ENCODE data around the gene ELOVL6. TPM values are rescaled to one million over a fixed set of nuclear protein-coding genes. Genes with fewer than 3 reads are reported as not detected.

The ELOVL6 gene
- total and polyA plus RNA-seq, 7 experiments from 2014 or later: 0.13 to 32.9 (median 0.81) TPM

DNA sequence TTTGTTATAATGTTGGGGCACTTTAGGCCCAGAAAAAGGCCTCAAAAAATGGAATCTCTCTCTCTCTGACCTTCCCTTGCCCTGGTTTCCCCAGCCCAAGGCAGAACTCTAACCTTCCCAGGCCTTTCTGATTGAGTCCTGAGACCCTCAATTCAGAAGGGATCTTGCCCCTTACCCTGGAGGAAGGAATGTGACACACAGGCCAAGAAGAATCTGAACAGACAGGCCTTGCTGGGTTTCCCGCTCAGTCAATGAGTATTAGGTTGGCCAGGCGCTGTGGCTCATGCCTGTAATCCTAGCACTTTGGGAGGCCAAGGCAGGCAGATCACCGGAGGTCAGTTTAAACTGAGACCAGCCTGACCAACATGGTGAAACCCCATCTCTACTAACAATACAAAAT is 27.6 kb downstream of the ELOVL6 start:
- peaks cover 3 to 18% (median 13%) of the 10 kb centered on the region in 7 donors for H3K4me1 Mint-ChIP-seq
- no peaks in the 10 kb centered on the region for H3K27me3 ChIP-seq (ENCODE audit: control insufficient read depth in 2 of 2, insufficient read depth in 2 of 2, low read length in 2 of 2)
- intact Hi-C loops (cut with micrococcal nuclease): no loop called here
- no peaks in the 10 kb centered on the region for H3K27me3 Mint-ChIP-seq
- DNase-seq: no peak
- no peak overlapping the region for H3K27ac Mint-ChIP-seq
- ATAC-seq: no peak
- CTCF ChIA-PET: no interaction called here
- no peak overlapping the region for H3K4me3 Mint-ChIP-seq
- peaks cover 0 to 1% (median 0%) of the 10 kb centered on the region in 11 donors for H3K9me3 Mint-ChIP-seq
- H3K4me1 ChIP-seq (ENCODE audit: control insufficient read depth in 2 of 2, insufficient read depth in 2 of 2, low read length in 2 of 2): peaks cover 2 to 9% of the 10 kb centered on the region in 2 donors
- H3K27ac ChIP-seq (ENCODE audit: low read depth, low read length): no peak overlapping the region
- H3K36me3 Mint-ChIP-seq: peaks cover 0 to 18% (median 0%) of the 10 kb centered on the region in 5 donors
- H3K4me3 ChIP-seq (ENCODE audit: low read length): no peak overlapping the region
- H3K9me3 ChIP-seq (ENCODE audit: control insufficient read depth in 2 of 3, low read length in 3 of 3): no peaks in the 10 kb centered on the region
- POLR2A ChIA-PET: interaction anchor here (0.7 to 1.0 kb wide), 2 partner anchors 23 to 125 kb away, joined by 3 read pairs; no protein-coding TSS in a partner anchor
- H3K36me3 ChIP-seq (ENCODE audit: control insufficient read depth in 2 of 3, insufficient read depth in 3 of 3, low read length in 3 of 3): no peaks in the 10 kb centered on the region

DNA sequence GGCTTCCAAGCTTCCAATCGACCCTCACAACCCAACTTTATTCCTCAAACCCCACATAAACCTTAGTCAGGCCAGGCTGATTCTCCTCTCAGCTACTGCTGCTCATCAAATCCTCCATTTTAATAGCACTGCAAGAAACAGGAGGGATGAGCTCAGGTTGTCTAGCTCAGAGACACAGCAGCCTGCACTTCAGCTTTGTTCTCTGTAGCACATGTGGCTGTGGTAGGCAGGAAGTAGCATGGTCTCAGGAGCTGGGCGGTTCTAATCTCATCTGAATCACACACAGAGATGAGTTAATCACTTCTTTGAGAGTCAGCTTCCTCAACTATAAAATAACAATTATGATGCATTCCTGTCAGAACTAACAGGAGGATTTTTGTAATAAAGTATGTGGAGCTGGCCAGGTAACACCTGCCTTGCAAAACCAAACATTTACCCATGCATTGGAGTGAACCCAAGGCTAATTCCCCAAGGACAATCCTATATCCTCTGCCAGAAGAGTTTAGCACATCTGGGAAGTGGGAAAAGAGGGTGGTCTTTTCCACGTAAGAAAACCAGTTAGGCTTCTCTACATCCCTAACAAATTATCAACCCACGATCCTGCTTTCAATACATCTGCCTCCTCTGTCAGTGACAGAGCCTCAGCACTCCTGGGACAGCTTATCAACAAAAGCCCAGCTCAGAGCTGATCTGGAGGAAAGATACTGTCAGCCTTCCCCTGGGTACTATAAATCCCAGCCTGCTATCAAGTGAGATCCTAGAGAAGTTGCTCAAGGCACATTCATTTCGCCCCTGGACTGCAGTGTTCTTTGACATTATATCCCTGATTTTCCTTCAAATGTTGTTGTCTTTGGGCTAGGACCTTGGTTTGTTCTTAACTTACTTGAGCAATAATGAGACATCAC is 32.8 kb downstream of the ELOVL6 start:
- CTCF ChIA-PET: interaction anchor here (0.8 to 1.0 kb wide), 2 partner anchors 10 to 116 kb away, joined by 3 read pairs; no protein-coding TSS in a partner anchor
- H3K9me3 ChIP-seq (ENCODE audit: control insufficient read depth in 2 of 3, low read length in 3 of 3): no peaks in the 10 kb centered on the region
- intact Hi-C loops (cut with micrococcal nuclease): loop anchor here (1.0 to 5.0 kb wide), 8 partner anchors 28 to 115 kb away; no protein-coding TSS in a partner anchor

DNA sequence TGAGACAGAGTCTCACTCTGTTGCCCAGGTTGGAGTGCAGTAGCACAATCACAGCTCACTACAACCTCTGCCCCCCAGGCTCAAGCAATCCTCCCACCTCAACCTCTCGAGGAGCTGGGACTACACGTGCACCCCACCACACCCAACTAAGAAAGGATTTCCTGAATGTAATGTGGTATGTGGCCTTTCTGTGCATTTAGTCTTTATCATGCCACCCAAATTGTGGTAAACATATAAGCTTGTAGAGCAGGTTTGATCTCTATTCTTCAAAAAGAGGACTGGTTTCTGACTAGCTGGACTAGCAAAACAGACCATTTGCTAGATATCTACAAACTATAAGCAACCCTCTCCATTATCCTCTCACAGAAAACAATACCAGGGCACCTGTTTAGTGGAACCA is 33.6 kb downstream of the ELOVL6 start:
- H3K27ac Mint-ChIP-seq: peak overlapping the region; percentile 87 to 98 (median 95)
- ChIA-PET POLR2A (interaction anchor here (0.6 to 2.7 kb wide), 14 partner anchors 9 to 1740 kb away, joined by 3 to 31 read pairs (median 4); partner anchors contain the start of gene ELOVL6), CTCF (interaction anchor here (0.8 to 1.0 kb wide), 2 partner anchors 11 to 115 kb away, joined by 3 read pairs; no protein-coding TSS in a partner anchor)
- H3K4me3 Mint-ChIP-seq: peak overlapping the region; percentile 42 to 82 (median 68)
- H3K36me3 ChIP-seq (ENCODE audit: control insufficient read depth in 2 of 3, insufficient read depth in 3 of 3, low read length in 3 of 3): no peaks in the 10 kb centered on the region
- DNase-seq (peak in 4 of 9 donors; percentile 7 to 35 (median 26)), ATAC-seq (peak; percentile 17)
- intact Hi-C loops (cut with micrococcal nuclease): loop anchor here (1.0 to 5.0 kb wide), 8 partner anchors 28 to 115 kb away; no protein-coding TSS in a partner anchor
- H3K4me1 Mint-ChIP-seq: peaks cover 23 to 41% (median 38%) of the 10 kb centered on the region in 7 donors
- H3K27ac ChIP-seq (ENCODE audit: low read depth, low read length): peak overlapping the region; percentile 56
- no peak overlapping the region for H3K4me3 ChIP-seq (ENCODE audit: low read length)
- H3K9me3 ChIP-seq (ENCODE audit: control insufficient read depth in 2 of 3, low read length in 3 of 3): no peaks in the 10 kb centered on the region
- peaks cover 13 to 22% of the 10 kb centered on the region in 2 donors for H3K4me1 ChIP-seq (ENCODE audit: control insufficient read depth in 2 of 2, insufficient read depth in 2 of 2, low read length in 2 of 2)
- peaks cover 0 to 11% (median 2%) of the 10 kb centered on the region in 11 donors for H3K9me3 Mint-ChIP-seq
- H3K36me3 Mint-ChIP-seq: peaks cover 0 to 35% (median 5%) of the 10 kb centered on the region in 5 donors
- no peaks in the 10 kb centered on the region for H3K27me3 Mint-ChIP-seq
- no peaks in the 10 kb centered on the region for H3K27me3 ChIP-seq (ENCODE audit: control insufficient read depth in 2 of 2, insufficient read depth in 2 of 2, low read length in 2 of 2)

More for the DNA sequence above, 32.8 kb downstream of the ELOVL6 start:
- H3K4me1 ChIP-seq (ENCODE audit: control insufficient read depth in 2 of 2, insufficient read depth in 2 of 2, low read length in 2 of 2): peaks cover 13 to 22% of the 10 kb centered on the region in 2 donors
- H3K27me3 ChIP-seq (ENCODE audit: control insufficient read depth in 2 of 2, insufficient read depth in 2 of 2, low read length in 2 of 2): no peaks in the 10 kb centered on the region
- Mint-ChIP-seq H3K4me1 (peaks cover 20 to 41% (median 38%) of the 10 kb centered on the region in 7 donors), H3K27me3 (no peaks in the 10 kb centered on the region), H3K9me3 (peaks cover 0 to 11% (median 2%) of the 10 kb centered on the region in 11 donors), H3K36me3 (peaks cover 0 to 33% (median 5%) of the 10 kb centered on the region in 5 donors), H3K4me3 (peak overlapping the region; percentile 42 to 82 (median 68)), H3K27ac (peak overlapping the region; percentile 87 to 98 (median 95))
- peak; percentile 12 to 79 (median 69) for DNase-seq
- no peak overlapping the region for H3K4me3 ChIP-seq (ENCODE audit: low read length)
- POLR2A ChIA-PET: interaction anchor here (0.8 to 2.7 kb wide), 13 partner anchors 10 to 113 kb away, joined by 3 to 31 read pairs (median 3); partner anchors contain the start of gene ELOVL6
- H3K36me3 ChIP-seq (ENCODE audit: control insufficient read depth in 2 of 3, insufficient read depth in 3 of 3, low read length in 3 of 3): no peaks in the 10 kb centered on the region
- ATAC-seq: peak; percentile 99
- H3K27ac ChIP-seq (ENCODE audit: low read depth, low read length): peak overlapping the region; percentile 56

DNA sequence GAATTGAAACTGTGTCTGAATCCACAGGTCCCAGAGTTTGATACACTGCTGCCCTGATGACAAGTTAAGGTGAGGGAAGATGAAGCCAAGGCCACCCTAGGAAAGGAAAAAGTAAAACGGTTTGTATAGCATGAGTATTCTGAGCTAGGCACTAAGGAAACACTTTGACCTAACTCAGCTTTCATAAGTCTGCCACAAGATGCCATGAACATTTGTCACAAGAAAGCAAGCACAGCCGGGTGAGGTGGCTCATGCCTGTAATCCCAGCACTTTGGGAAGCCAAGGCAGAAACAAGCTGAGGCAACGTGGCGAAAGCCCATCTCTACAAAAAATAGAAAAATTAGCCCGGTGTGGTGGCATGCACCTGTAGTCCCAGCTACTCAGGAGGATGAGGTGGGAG is 34.2 kb downstream of the ELOVL6 start:
- DNase-seq (no peak), ATAC-seq (no peak)
- no peak overlapping the region for H3K4me3 ChIP-seq (ENCODE audit: low read length)
- POLR2A ChIA-PET: interaction anchor here (0.6 to 2.7 kb wide), 8 partner anchors 17 to 1739 kb away, joined by 3 to 31 read pairs (median 3); partner anchors contain the start of gene ELOVL6
- peaks cover 23 to 41% (median 38%) of the 10 kb centered on the region in 7 donors for H3K4me1 Mint-ChIP-seq
- no peaks in the 10 kb centered on the region for H3K9me3 ChIP-seq (ENCODE audit: control insufficient read depth in 2 of 3, low read length in 3 of 3)
- peaks cover 13 to 22% of the 10 kb centered on the region in 2 donors for H3K4me1 ChIP-seq (ENCODE audit: control insufficient read depth in 2 of 2, insufficient read depth in 2 of 2, low read length in 2 of 2)
- peaks cover 0 to 11% (median 2%) of the 10 kb centered on the region in 11 donors for H3K9me3 Mint-ChIP-seq
- intact Hi-C loops (cut with micrococcal nuclease): loop anchor here in 1 of 2 donors (2.0 kb wide), 1 partner anchor 79 kb away; no protein-coding TSS in a partner anchor
- H3K27me3 Mint-ChIP-seq: no peaks in the 10 kb centered on the region
- H3K27me3 ChIP-seq (ENCODE audit: control insufficient read depth in 2 of 2, insufficient read depth in 2 of 2, low read length in 2 of 2): no peaks in the 10 kb centered on the region
- H3K27ac Mint-ChIP-seq: peak overlapping the region in 7 of 9 donors; percentile 43 to 98 (median 81)
- H3K27ac ChIP-seq (ENCODE audit: low read depth, low read length): no peak overlapping the region
- H3K4me3 Mint-ChIP-seq: peak overlapping the region in 5 of 10 donors; percentile 25 to 71 (median 42)
- no peaks in the 10 kb centered on the region for H3K36me3 ChIP-seq (ENCODE audit: control insufficient read depth in 2 of 3, insufficient read depth in 3 of 3, low read length in 3 of 3)
- CTCF ChIA-PET: interaction anchor here (1.0 kb wide), 1 partner anchor 11 kb away, joined by 3 read pairs; no protein-coding TSS in a partner anchor
- peaks cover 0 to 35% (median 5%) of the 10 kb centered on the region in 5 donors for H3K36me3 Mint-ChIP-seq

DNA sequence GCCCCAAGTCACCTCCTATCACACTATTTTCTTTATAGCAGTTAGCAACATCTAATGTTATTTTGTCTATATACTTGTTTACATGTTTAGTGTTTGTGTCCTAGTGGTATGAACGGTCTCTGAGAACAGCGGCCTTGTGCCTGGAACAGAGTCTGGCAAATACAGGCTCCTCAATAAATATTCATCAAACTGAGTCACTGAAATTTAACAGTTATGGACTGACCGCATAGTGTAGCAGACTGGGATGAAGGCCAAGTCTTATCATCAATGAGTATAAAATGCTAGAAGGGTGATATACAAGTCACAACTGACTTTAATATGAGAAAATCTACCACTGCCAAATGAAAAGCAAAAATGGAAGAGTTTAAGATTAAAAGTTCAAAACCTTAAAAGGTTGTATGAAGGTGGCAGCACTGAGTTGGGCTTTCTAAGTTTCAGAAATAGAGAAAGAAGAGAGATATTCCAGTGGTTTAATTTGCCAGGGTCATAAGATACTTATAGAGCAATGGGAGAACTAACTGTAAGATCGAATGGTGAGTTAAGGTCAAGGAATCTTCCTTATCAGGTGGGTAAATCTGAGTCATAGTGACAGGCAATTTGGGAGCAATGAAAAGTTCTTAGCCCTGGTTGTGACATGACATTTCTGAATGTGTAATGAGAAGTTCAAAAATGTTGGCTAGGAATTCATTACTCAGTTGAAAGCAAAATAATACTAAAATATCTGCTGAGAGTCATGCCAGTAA is 34.9 kb downstream of the ELOVL6 start:
- Histone ChIP-seq H3K27me3 (ENCODE audit: control insufficient read depth in 2 of 2, insufficient read depth in 2 of 2, low read length in 2 of 2) (no peaks in the 10 kb centered on the region), H3K27ac (ENCODE audit: low read depth, low read length) (no peak overlapping the region), H3K9me3 (ENCODE audit: control insufficient read depth in 2 of 3, low read length in 3 of 3) (no peaks in the 10 kb centered on the region), H3K4me1 (ENCODE audit: control insufficient read depth in 2 of 2, insufficient read depth in 2 of 2, low read length in 2 of 2) (peaks cover 13 to 22% of the 10 kb centered on the region in 2 donors), H3K36me3 (ENCODE audit: control insufficient read depth in 2 of 3, insufficient read depth in 3 of 3, low read length in 3 of 3) (no peaks in the 10 kb centered on the region), H3K4me3 (ENCODE audit: low read length) (no peak overlapping the region)
- Mint-ChIP-seq H3K36me3 (peaks cover 0 to 35% (median 5%) of the 10 kb centered on the region in 5 donors), H3K4me3 (peak overlapping the region in 2 of 10 donors; percentile 3 to 71), H3K27ac (peak overlapping the region in 8 of 9 donors; percentile 43 to 96 (median 54)), H3K4me1 (peaks cover 23 to 41% (median 38%) of the 10 kb centered on the region in 7 donors), H3K9me3 (peaks cover 0 to 11% (median 2%) of the 10 kb centered on the region in 11 donors), H3K27me3 (no peaks in the 10 kb centered on the region)
- ChIA-PET POLR2A (interaction anchor here (0.7 to 2.7 kb wide), 3 partner anchors 22 to 34 kb away, joined by 3 to 31 read pairs (median 3); partner anchors contain the start of gene ELOVL6), CTCF (interaction anchor here (0.6 kb wide), 1 partner anchor 504 kb away, joined by 3 read pairs; no protein-coding TSS in a partner anchor)
- ATAC-seq: no peak
- no peak for DNase-seq
- intact Hi-C loops (cut with micrococcal nuclease): loop anchor here in 1 of 2 donors (2.0 kb wide), 1 partner anchor 79 kb away; no protein-coding TSS in a partner anchor

All from naive thymus-derived CD4-positive, alpha-beta T cell (primary cell).